Tibial nerve (tissue), 4 donors: ENCODE results near the gene SUV39H2. TPM values are rescaled to one million over a fixed set of nuclear protein-coding genes. Genes with fewer than 3 reads are reported as not detected.

ENCODE experiments used
- DNase-seq, 2 donors: peaks; one replicate each; pipeline ENCODE4 v3.0.0-alpha.2; 2019; ENCODE audit warnings: low spot score in 2 of 2
- H3K27ac ChIP-seq, 4 donors: fragments of 200-600 bp; sonication (generic) in 3 of 4; one replicate each; pipeline ENCODE4 v1.5.1; 2017 to 2019; ENCODE audit warnings: mild to moderate bottlenecking in 1 of 4
- H3K27me3 ChIP-seq, 2 donors: fragments of 200-600 bp; sonication (generic) in 1 of 2; one replicate each; pipeline versions ENCODE4 v1.5.1 to v1.6.0; 2017 to 2019
- H3K36me3 ChIP-seq, 3 donors: fragments of 200-600 bp; sonication (generic); one replicate each; pipeline ENCODE4 v1.5.1; 2018 to 2019
- H3K4me1 ChIP-seq, 4 donors: fragments of 200-600 bp; sonication (generic) in 3 of 4; one replicate each; pipeline ENCODE4 v1.5.1; 2017 to 2019
- H3K4me3 ChIP-seq, 4 donors: fragments of 200-600 bp; sonication (generic) in 3 of 4; one replicate each; pipeline ENCODE4 v1.5.1; 2017 to 2019; ENCODE audit warnings: mild to moderate bottlenecking in 1 of 4, moderate library complexity in 1 of 4
- H3K9me3 ChIP-seq, 4 donors: fragments of 200-600 bp; sonication (generic) in 3 of 4; one replicate each; pipeline ENCODE4 v1.5.1; 2017 to 2019
- EP300 ChIP-seq, 2 donors: sonication (generic); formaldehyde crosslinking; IDR thresholded peaks; one replicate each; pipeline ENCODE4 v1.6.1; 2017; ENCODE audit warnings: antibody characterized with exemption in 2 of 2, mild to moderate bottlenecking in 1 of 2
- POLR2A ChIP-seq, 2 donors: fragments of 450-650 bp; IDR thresholded peaks; one replicate each; pipeline ENCODE4 v1.6.1; 2017; ENCODE audit warnings: antibody characterized with exemption in 2 of 2, mild to moderate bottlenecking in 2 of 2, moderate library complexity in 2 of 2
- WGBS, 2 donors: methylation state at CpG; one replicate each; pipeline ENCODE4 v1.1.5; 2018; 5-methylcytosine and 5-hydroxymethylcytosine counted together
- total RNA-seq, 4 donors: library from RNA; depleted of rRNA; stranded (reverse); fragments of >200 nt; gene quantifications; one replicate each; pipeline ENCODE4 v1.1.0, GENCODE V29; 2016
- TF ChIP-seq, protein P1 (sequence below), 5 experiments: fragments of 200-600 bp in 3 of 5; fragments of 450-650 bp in 2 of 5; sonication (generic) in 3 of 5; IDR thresholded peaks; one replicate each; pipeline ENCODE4 v1.5.1; 2016 to 2019; ENCODE audit warnings: antibody characterized with exemption in 5 of 5, mild to moderate bottlenecking in 3 of 5, moderate library complexity in 2 of 5

SUV39H2 gene
- total RNA-seq, 4 donors from 2014 or later = 2.2 to 4.4 (median 3.0) TPM

DNA sequence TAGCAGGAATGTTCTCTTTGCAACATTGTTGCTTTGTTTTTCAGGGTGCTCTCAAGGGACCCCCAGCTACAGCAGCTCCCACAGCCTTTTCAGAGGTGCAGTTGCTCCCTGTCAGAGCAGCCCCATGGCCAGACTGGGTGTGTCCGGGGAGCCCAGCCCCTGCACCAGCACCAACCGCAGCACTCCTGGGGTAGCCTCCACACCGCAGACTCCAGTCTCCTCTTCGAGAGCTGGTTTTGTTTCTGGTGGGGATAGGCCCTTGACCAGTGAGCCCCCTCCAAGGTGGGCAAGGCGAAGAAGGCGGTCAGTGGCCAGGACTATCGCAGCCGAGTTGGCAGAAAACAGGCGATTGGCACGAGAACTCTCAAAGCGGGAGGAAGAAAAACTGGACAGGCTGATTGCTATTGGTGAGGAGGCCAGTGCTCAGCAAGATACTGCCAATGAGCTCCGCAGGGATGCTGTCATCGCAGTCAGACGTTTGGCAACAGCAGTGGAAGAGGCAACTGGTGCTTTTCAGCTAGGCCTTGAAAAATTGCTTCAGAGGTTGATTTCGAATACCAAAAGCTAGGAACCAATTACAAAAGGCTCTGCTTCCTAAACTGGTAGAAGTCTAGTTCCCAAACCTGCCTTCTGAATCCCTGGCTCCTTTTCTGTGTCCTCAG lies 35.2 kb upstream of the SUV39H2 start:
- DNase-seq = no peak
- no peaks in the 10 kb centered on the region for H3K27me3 ChIP-seq
- peaks cover 2 to 62% (median 13%) of the 10 kb centered on the region in 3 donors for H3K36me3 ChIP-seq
- H3K4me1 ChIP-seq = peaks cover 0 to 17% (median 7%) of the 10 kb centered on the region in 4 donors
- 95 to 96% methylated on average over 12 to 15 of the region's 15 CpGs for WGBS, 2 donors
- no peak overlapping the region for H3K27ac ChIP-seq
- no peaks in the 10 kb centered on the region for H3K9me3 ChIP-seq
- no peak for TF ChIP-seq POLR2A (IDR thresholded peaks at IDR 0.05)
- TF ChIP-seq, protein P1, sequence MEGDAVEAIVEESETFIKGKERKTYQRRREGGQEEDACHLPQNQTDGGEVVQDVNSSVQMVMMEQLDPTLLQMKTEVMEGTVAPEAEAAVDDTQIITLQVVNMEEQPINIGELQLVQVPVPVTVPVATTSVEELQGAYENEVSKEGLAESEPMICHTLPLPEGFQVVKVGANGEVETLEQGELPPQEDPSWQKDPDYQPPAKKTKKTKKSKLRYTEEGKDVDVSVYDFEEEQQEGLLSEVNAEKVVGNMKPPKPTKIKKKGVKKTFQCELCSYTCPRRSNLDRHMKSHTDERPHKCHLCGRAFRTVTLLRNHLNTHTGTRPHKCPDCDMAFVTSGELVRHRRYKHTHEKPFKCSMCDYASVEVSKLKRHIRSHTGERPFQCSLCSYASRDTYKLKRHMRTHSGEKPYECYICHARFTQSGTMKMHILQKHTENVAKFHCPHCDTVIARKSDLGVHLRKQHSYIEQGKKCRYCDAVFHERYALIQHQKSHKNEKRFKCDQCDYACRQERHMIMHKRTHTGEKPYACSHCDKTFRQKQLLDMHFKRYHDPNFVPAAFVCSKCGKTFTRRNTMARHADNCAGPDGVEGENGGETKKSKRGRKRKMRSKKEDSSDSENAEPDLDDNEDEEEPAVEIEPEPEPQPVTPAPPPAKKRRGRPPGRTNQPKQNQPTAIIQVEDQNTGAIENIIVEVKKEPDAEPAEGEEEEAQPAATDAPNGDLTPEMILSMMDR (IDR thresholded peaks at IDR 0.05) = no peak
- no peak for TF ChIP-seq EP300 (IDR thresholded peaks at IDR 0.05)
- H3K4me3 ChIP-seq = no peak overlapping the region

DNA sequence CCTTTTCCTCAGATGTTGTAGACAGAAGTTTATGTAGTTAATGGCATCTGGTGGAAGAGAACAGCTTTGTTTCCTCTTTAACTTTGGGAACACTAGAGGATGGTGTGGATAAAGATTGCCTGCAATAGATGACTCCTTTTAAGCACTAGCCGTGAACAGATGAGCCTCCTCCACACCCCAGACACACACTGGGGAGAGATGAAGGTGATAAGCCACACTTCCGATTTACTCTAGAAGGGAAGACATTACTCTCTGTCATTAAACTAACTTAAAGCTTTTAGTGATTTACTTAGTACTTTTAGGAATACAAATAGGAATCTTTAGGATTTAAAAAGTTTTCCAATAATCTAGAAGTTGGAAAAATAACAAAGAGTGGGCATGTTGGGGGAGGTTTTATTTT lies 33.7 kb upstream of the SUV39H2 start:
- Histone ChIP-seq H3K36me3 (peaks cover 2 to 74% (median 13%) of the 10 kb centered on the region in 3 donors), H3K4me1 (peaks cover 0 to 5% (median under 1%) of the 10 kb centered on the region in 4 donors), H3K4me3 (no peak overlapping the region), H3K27me3 (no peaks in the 10 kb centered on the region), H3K27ac (no peak overlapping the region), H3K9me3 (no peaks in the 10 kb centered on the region)
- TF ChIP-seq EP300 (IDR thresholded peaks at IDR 0.05) = no peak
- TF ChIP-seq, protein P1 (IDR thresholded peaks at IDR 0.05) = no peak
- TF ChIP-seq POLR2A (IDR thresholded peaks at IDR 0.05) = no peak
- 85 to 87% methylated on average over 2 of the region's 2 CpGs for WGBS, 2 donors
- no peak for DNase-seq

DNA sequence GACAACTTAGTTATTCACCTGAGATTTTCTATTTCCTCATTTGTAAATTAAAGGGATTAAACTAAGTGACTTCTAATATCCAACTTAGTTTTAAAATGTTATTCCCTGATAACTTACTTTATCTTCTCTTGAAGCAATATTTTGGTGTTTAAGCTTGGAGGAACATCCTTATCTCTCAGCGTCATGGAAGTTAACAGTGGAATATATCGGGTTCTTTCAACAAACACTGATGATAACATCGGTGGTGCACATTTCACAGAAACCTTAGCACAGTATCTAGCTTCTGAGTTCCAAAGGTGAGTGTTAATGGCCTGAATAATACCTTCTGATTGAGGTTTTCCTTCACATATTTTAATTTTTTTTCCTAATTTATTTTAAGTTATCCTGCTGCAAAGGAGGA lies 26.4 kb upstream of the SUV39H2 start:
- peaks cover 0 to 56% (median 0%) of the 10 kb centered on the region in 3 donors for H3K36me3 ChIP-seq
- no peak overlapping the region for H3K27ac ChIP-seq
- no peaks in the 10 kb centered on the region for H3K27me3 ChIP-seq
- H3K4me1 ChIP-seq = no peaks in the 10 kb centered on the region
- no peaks in the 10 kb centered on the region for H3K9me3 ChIP-seq
- H3K4me3 ChIP-seq = no peak overlapping the region
- DNase-seq = no peak
- TF ChIP-seq POLR2A (IDR thresholded peaks at IDR 0.05) = no peak
- TF ChIP-seq EP300 (IDR thresholded peaks at IDR 0.05) = no peak
- TF ChIP-seq, protein P1 (IDR thresholded peaks at IDR 0.05) = no peak
- WGBS, 2 donors = 94 to 99% methylated on average over 3 of the region's 3 CpGs

DNA sequence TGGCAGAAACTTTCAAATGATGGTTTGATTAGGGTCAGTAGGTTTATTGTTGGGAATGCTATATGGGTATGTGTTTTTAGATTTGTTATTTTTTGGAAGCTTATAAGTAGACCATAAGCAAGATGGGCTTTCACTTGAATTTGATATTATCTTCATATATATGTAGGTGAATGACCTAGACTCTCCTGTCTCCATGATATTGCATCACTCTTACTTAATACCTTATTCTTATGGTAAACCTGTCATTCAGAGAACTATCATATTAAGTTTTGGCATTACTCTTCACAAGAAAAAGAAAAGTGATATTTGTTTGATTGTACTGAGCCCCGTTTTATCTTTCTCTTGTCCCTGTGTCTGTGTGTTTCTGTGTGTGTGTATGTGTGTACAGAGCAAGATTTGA lies 23.2 kb upstream of the SUV39H2 start:
- H3K9me3 ChIP-seq = no peaks in the 10 kb centered on the region
- H3K4me3 ChIP-seq = no peak overlapping the region
- WGBS, 2 donors = 88 to 96% methylated on average over 1 of the region's 1 CpG
- TF ChIP-seq POLR2A (IDR thresholded peaks at IDR 0.05) = no peak
- TF ChIP-seq EP300 (IDR thresholded peaks at IDR 0.05) = no peak
- TF ChIP-seq, protein P1 (IDR thresholded peaks at IDR 0.05) = no peak
- no peak overlapping the region for H3K27ac ChIP-seq
- peaks cover 0 to 60% (median 0%) of the 10 kb centered on the region in 3 donors for H3K36me3 ChIP-seq
- no peaks in the 10 kb centered on the region for H3K27me3 ChIP-seq
- no peak for DNase-seq
- H3K4me1 ChIP-seq = no peaks in the 10 kb centered on the region

DNA sequence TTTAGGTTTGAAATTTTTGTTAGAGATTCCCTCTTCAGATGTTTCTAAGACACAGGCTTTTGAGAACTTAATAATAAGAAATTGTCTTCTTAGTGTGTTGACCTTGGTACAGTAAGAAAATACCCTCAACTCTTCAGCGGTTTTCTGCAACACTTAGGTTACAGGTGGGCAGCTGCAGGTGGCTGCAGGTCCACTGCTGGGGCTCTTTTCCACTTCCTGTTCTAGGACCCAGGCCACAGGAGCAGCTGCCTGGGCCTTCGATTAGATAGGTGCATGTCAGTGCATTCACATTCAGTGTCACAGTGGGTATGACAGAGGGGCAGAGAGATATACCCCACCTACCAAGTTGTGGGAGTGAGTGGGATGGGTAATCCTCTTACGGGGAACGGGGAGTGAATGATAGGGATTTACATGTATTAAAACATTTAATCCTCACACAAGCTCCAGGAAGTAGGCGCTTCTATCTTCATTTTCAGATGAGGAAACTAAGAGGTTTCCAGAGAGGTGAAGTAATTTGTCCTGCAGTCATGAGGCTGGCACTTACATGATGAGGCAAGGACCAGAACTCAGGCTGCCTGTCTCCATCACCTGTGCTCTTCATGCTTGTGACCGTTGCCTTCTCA lies 20.2 kb upstream of the SUV39H2 start:
- Histone ChIP-seq H3K9me3 (no peaks in the 10 kb centered on the region), H3K4me1 (no peaks in the 10 kb centered on the region), H3K36me3 (peaks cover 0 to 72% (median 0%) of the 10 kb centered on the region in 3 donors), H3K27ac (no peak overlapping the region), H3K27me3 (no peaks in the 10 kb centered on the region), H3K4me3 (no peak overlapping the region)
- TF ChIP-seq POLR2A (IDR thresholded peaks at IDR 0.05) = no peak
- no peak for TF ChIP-seq EP300 (IDR thresholded peaks at IDR 0.05)
- TF ChIP-seq, protein P1 (IDR thresholded peaks at IDR 0.05) = no peak
- 91 to 95% methylated on average over 6 of the region's 6 CpGs for whole genome bisulfite sequencing, 2 donors
- DNase-seq = no peak
